Spleen (tissue), 11 donors: Measurements from ENCODE around the gene BZW1. TPM values are rescaled to one million over a fixed set of nuclear protein-coding genes. Genes with fewer than 3 reads are reported as not detected.

Experiments
- DNase-seq: peaks from one replicate; pipeline ENCODE4 v3.0.0-alpha.2; 2020
- H3K27ac ChIP-seq, 8 donors: fragments of 200-600 bp; sonication (generic) in 7 of 8; 1 replicate in 4 of 8; 2 replicates in 4 of 8; pipeline versions ENCODE4 v1.5.0 to v1.8.0; 2016 to 2021; ENCODE audit warnings: inconsistent platforms in 4 of 8, mild to moderate bottlenecking in 4 of 8, moderate library complexity in 1 of 8
- H3K27me3 ChIP-seq, 7 donors: fragments of 200-600 bp; sonication (generic) in 6 of 7; replicated peaks in 1 of 7; 1 replicate in 4 of 7; 2 replicates in 3 of 7; pipeline versions ENCODE4 v1.5.0 to v1.8.0; 2016 to 2021; ENCODE audit warnings: inconsistent platforms in 3 of 7, mild to moderate bottlenecking in 1 of 7
- H3K36me3 ChIP-seq, 6 donors: fragments of 200-600 bp; sonication (generic) in 5 of 6; 1 replicate in 4 of 6; 2 replicates in 2 of 6; pipeline versions ENCODE4 v1.5.0 to v1.8.0; 2016 to 2021; ENCODE audit warnings: inconsistent platforms in 2 of 6
- H3K4me1 ChIP-seq, 6 donors: fragments of 200-600 bp; sonication (generic) in 5 of 6; 1 replicate in 3 of 6; 2 replicates in 3 of 6; pipeline versions ENCODE4 v1.5.0 to v1.8.0; 2016 to 2021; ENCODE audit warnings: inconsistent platforms in 3 of 6
- H3K4me3 ChIP-seq, 8 donors: fragments of 200-600 bp; sonication (generic) in 7 of 8; 1 replicate in 4 of 8; 2 replicates in 4 of 8; pipeline versions ENCODE4 v1.5.0 to v1.8.0; 2016 to 2021; ENCODE audit warnings: inconsistent platforms in 4 of 8, mild to moderate bottlenecking in 4 of 8, moderate library complexity in 2 of 8
- H3K9me3 ChIP-seq, 8 donors: fragments of 200-600 bp; sonication (generic) in 7 of 8; 1 replicate in 4 of 8; 2 replicates in 4 of 8; pipeline versions ENCODE4 v1.5.0 to v1.8.0; 2016 to 2021; ENCODE audit warnings: inconsistent platforms in 4 of 8
- CTCF ChIP-seq, 11 experiments: fragments of 200-600 bp in 7 of 11; fragments of 450-650 bp in 4 of 11; sonication (generic) in 4 of 11; IDR thresholded peaks in 8 of 11; conservative IDR thresholded peaks in 3 of 11; 1 replicate in 7 of 11; 2 replicates in 4 of 11; pipeline versions ENCODE4 v1.4.0 to v1.8.0; 2016 to 2021; ENCODE audit warnings: antibody characterized with exemption in 11 of 11, inconsistent platforms in 4 of 11, mild to moderate bottlenecking in 1 of 11
- POLR2A ChIP-seq, 3 donors: fragments of 450-650 bp; IDR thresholded peaks; one replicate each; pipeline ENCODE4 v1.5.1; 2017; ENCODE audit warnings: antibody characterized with exemption in 3 of 3, mild to moderate bottlenecking in 1 of 3
- POLR2AphosphoS5 ChIP-seq, 3 donors: sonication (generic); formaldehyde crosslinking; IDR thresholded peaks; one replicate each; pipeline ENCODE4 v1.5.1; 2017; ENCODE audit warnings: antibody characterized with exemption in 3 of 3
- WGBS, 5 donors: extraction: QIAGEN DNeasy Blood & Tissue Kit in 3 of 5; methylation state at CpG; one replicate each; pipeline versions ENCODE4 v1.1.5 to v1.1.7; 2013 to 2018; 5-methylcytosine and 5-hydroxymethylcytosine counted together
- intact Hi-C: fragments of 100-400 bp; cut with DNase I; formaldehyde crosslinking; loops from one replicate; pipeline ENCODE4 v1.15.0; 2023; ENCODE audit warnings: low total_unique reads
- polyA plus RNA-seq, 3 donors: library from polyadenylated mRNA; stranded (reverse); fragments of 200-250 nt; gene quantifications; one replicate each; pipeline ENCODE4 v1.2.1, GENCODE V29; 2013
- total RNA-seq, 7 donors: library from RNA; depleted of rRNA in 3 of 7; stranded (reverse); fragments of >200 nt in 3 of 7; fragmentation: NEBNext Ultra II Directional in 4 of 7; extraction: Animal tissue kit (Norgen Biotek cat#: 25700) in 4 of 7; gene quantifications; one replicate each; pipeline versions ENCODE4 v1.1.0 to v1.2.1, GENCODE V29; 2016 to 2021
- donor health status: healthy with polysubstance abuse.
- donor health status: DM: no; HTN: no; CAD: no; lungs with moderate emphysema.
- donor health status: DM: no; HTN: no; CAD: no.
- donor health status: Bipolar disorder and iron deficiency.
- donor health status: healthy.
- donor health status: DM: no; HTN: no; CAD: no.
- donor health status: DM: yes; HTN: yes; CAD: no.

The BZW1 gene
- total and polyA plus RNA-seq, 10 donors, result 25.9 to 151 (median 110) TPM

GRCh38 chr2:200843993-200844948, 32.6 kb downstream of the BZW1 start:
- no peak for DNase-seq
- H3K27me3 ChIP-seq, result no peaks in the 10 kb centered on the region
- H3K4me3 ChIP-seq, result no peak overlapping the region
- H3K27ac ChIP-seq, result no peak overlapping the region
- no peak for TF ChIP-seq POLR2AphosphoS5 (IDR thresholded peaks at IDR 0.05)
- no peak for TF ChIP-seq POLR2A (IDR thresholded peaks at IDR 0.05)
- TF ChIP-seq CTCF (IDR thresholded peaks at IDR 0.05 in 8 of 11, conservative IDR thresholded peaks at IDR 0.05 in 3 of 11), result no peak
- H3K9me3 ChIP-seq, result no peaks in the 10 kb centered on the region
- intact Hi-C loops, result no loop called here
- no peaks in the 10 kb centered on the region for H3K36me3 ChIP-seq
- WGBS, 5 donors, result 91 to 95% (median 93%) methylated on average over 17 to 24 of the region's 24 CpGs
- no peaks in the 10 kb centered on the region for H3K4me1 ChIP-seq

- WGBS, 5 donors, result 90 to 94% (median 92%) methylated on average over 5 of the region's 5 CpGs
- Histone ChIP-seq H3K4me3 (no peak overlapping the region), H3K36me3 (peaks cover 0 to 5% (median under 1%) of the 10 kb centered on the region in 6 donors), H3K27me3 (no peaks in the 10 kb centered on the region), H3K27ac (no peak overlapping the region), H3K4me1 (no peaks in the 10 kb centered on the region), H3K9me3 (no peaks in the 10 kb centered on the region)
- TF ChIP-seq POLR2A (IDR thresholded peaks at IDR 0.05) (no peak), CTCF (IDR thresholded peaks at IDR 0.05 in 8 of 11, conservative IDR thresholded peaks at IDR 0.05 in 3 of 11) (no peak), POLR2AphosphoS5 (IDR thresholded peaks at IDR 0.05) (no peak)
- no peak for DNase-seq
- intact Hi-C loops, result no loop called here
Observed at GRCh38 chr2:200845194-200845593, 33.5 kb downstream of the BZW1 start.

GRCh38 chr2:200845669-200846325, 34.1 kb downstream of the BZW1 start:
- intact Hi-C loops, result no loop called here
- H3K27ac ChIP-seq, result no peak overlapping the region
- H3K4me3 ChIP-seq, result no peak overlapping the region
- peaks cover 0 to 11% (median 5%) of the 10 kb centered on the region in 6 donors for H3K36me3 ChIP-seq
- TF ChIP-seq POLR2A (IDR thresholded peaks at IDR 0.05) (no peak), POLR2AphosphoS5 (IDR thresholded peaks at IDR 0.05) (no peak), CTCF (IDR thresholded peaks at IDR 0.05 in 8 of 11, conservative IDR thresholded peaks at IDR 0.05 in 3 of 11) (no peak)
- H3K9me3 ChIP-seq, result no peaks in the 10 kb centered on the region
- H3K4me1 ChIP-seq, result no peaks in the 10 kb centered on the region
- no peaks in the 10 kb centered on the region for H3K27me3 ChIP-seq
- no peak for DNase-seq
- 86 to 91% (median 90%) methylated on average over 10 of the region's 10 CpGs for WGBS, 5 donors

- no peak overlapping the region for H3K4me3 ChIP-seq
- H3K36me3 ChIP-seq, result peaks cover 4 to 26% (median 20%) of the 10 kb centered on the region in 6 donors
- TF ChIP-seq CTCF (IDR thresholded peaks at IDR 0.05 in 8 of 11, conservative IDR thresholded peaks at IDR 0.05 in 3 of 11), result no peak
- TF ChIP-seq POLR2AphosphoS5 (IDR thresholded peaks at IDR 0.05), result no peak
- TF ChIP-seq POLR2A (IDR thresholded peaks at IDR 0.05), result no peak
- H3K27me3 ChIP-seq, result no peaks in the 10 kb centered on the region
- intact Hi-C loops, result no loop called here
- H3K9me3 ChIP-seq, result no peaks in the 10 kb centered on the region
- no peak for DNase-seq
- no peaks in the 10 kb centered on the region for H3K4me1 ChIP-seq
- H3K27ac ChIP-seq, result no peak overlapping the region
Observed at GRCh38 chr2:200847269-200847668, 35.6 kb downstream of the BZW1 start.
